HepG2 (cell line): ENCODE measurements around the gene EPHB6. TPM values are rescaled to one million over a fixed set of nuclear protein-coding genes. Genes with fewer than 3 reads are reported as not detected.

Source experiments
- ATAC-seq: fragments of 200-7000 bp; cut with Tn5 transposase; 3 replicates; pipeline ENCODE4 v1.9.1; 2020; ENCODE audit warnings: mild to moderate bottlenecking, moderate library complexity
- BruUV-seq: library from RNA; stranded (reverse); fragments of 400-500 nt; replicated peaks from 2 replicates; lab custom pipeline; 2021; lab: Mats Ljungman, UMichigan
- CTCF ChIA-PET: fragments of 300-600 bp; formaldehyde crosslinking; extraction: SDS; loops from one replicate; lab custom pipeline; 2021; ENCODE audit warnings: low total read pairs, inconsistent platforms, low intra/inter-chr PET ratio; lab: Yijun Ruan, JAX
- POLR2A ChIA-PET: fragments of 350-600 bp; sonication (Branson Sonifier 250); formaldehyde crosslinking; loops from one replicate; lab custom pipeline; 2020; ENCODE audit warnings: antibody characterized with exemption, inconsistent platforms; lab: Yijun Ruan, JAX
- DNase-seq: peaks from one replicate; pipeline ENCODE4 v3.0.0-alpha.2; 2015; ENCODE audit warnings: low spot score
- FAIRE-seq: peaks from 3 replicates; lab custom pipeline; 2011; peaks lifted over from hg19 to GRCh38; lab: Jason Lieb, UNC
- H2AFZ ChIP-seq: one replicate; pipeline ENCODE4 v1.6.1; 2011; ENCODE audit warnings: low read length, inconsistent platforms
- H3K27ac ChIP-seq: fragments of 300-600 bp; 3 replicates; pipeline ENCODE4 v1.8.0; 2011; ENCODE audit warnings: mixed run types, mild to moderate bottlenecking, mixed read lengths, low read length, inconsistent platforms; ENCODE audit not compliant: insufficient read depth; ENCODE audit errors: extremely low read length
- H3K27me3 ChIP-seq, 2 experiments: fragments of 200-600 bp in 1 of 2; 2 replicates in 1 of 2; 3 replicates in 1 of 2; pipeline versions ENCODE4 v1.6.0 to v1.8.0; 2011; ENCODE audit warnings: low read length in 2 of 2, mild to moderate bottlenecking in 2 of 2, moderate library complexity in 2 of 2, inconsistent platforms in 1 of 2; ENCODE audit not compliant: insufficient read depth in 2 of 2, control insufficient read depth in 1 of 2
- H3K36me3 ChIP-seq, 2 experiments: fragments of 200-600 bp in 1 of 2; replicated peaks in 1 of 2; 2 replicates in 1 of 2; 3 replicates in 1 of 2; pipeline versions ENCODE4 v1.5.1 to v1.8.0; 2011; ENCODE audit warnings: low read length in 2 of 2, inconsistent platforms in 1 of 2; ENCODE audit not compliant: insufficient read depth in 2 of 2, control insufficient read depth in 1 of 2
- H3K4me1 ChIP-seq: 2 replicates; pipeline ENCODE4 v1.5.1; 2012; ENCODE audit warnings: low read length, inconsistent platforms; ENCODE audit not compliant: insufficient read depth
- H3K4me2 ChIP-seq: 2 replicates; pipeline ENCODE4 v1.6.0; 2011; ENCODE audit warnings: low read depth, low read length, inconsistent platforms
- H3K4me3 ChIP-seq, 3 experiments: fragments of 200-600 bp in 1 of 3; sonication (generic), shearing (Covaris generic) in 1 of 3; replicated peaks in 1 of 3; 2 replicates each; pipeline ENCODE4 v1.5.1; 2011 to 2016; ENCODE audit warnings: low read length in 3 of 3, inconsistent platforms in 2 of 3, low read depth in 2 of 3, mild to moderate bottlenecking in 2 of 3, control low read depth in 1 of 3, mixed read lengths in 1 of 3; ENCODE audit not compliant: insufficient read depth in 1 of 3
- H3K79me2 ChIP-seq: one replicate; pipeline ENCODE4 v1.6.1; 2011; ENCODE audit warnings: low read length, inconsistent platforms; ENCODE audit not compliant: insufficient read depth
- H3K9ac ChIP-seq: 2 replicates; pipeline ENCODE4 v1.6.0; 2011; ENCODE audit warnings: mild to moderate bottlenecking, low read depth, low read length, inconsistent platforms; ENCODE audit not compliant: insufficient read depth
- H3K9me3 ChIP-seq: 2 replicates; pipeline ENCODE4 v1.5.1; 2012; ENCODE audit warnings: mild to moderate bottlenecking, low read length
- H4K20me1 ChIP-seq: 2 replicates; pipeline ENCODE4 v1.6.0; 2011; ENCODE audit warnings: inconsistent platforms, mild to moderate bottlenecking, low read length, moderate library complexity; ENCODE audit not compliant: insufficient read depth
- ZEB1 ChIP-seq: IDR thresholded peaks from 2 replicates; pipeline ENCODE4 v1.6.1; 2012; ENCODE audit warnings: mild to moderate bottlenecking, low read depth, inconsistent platforms; ENCODE audit not compliant: insufficient replicate concordance
- ZNF883 ChIP-seq: sonication (generic); formaldehyde crosslinking; IDR thresholded peaks from 2 replicates; pipeline ENCODE4 v1.5.1; 2020; ENCODE audit warnings: mild to moderate bottlenecking, missing genetic modification reagents; ENCODE audit errors: not compliant biosample characterization
- WGBS: methylation state at CpG from one replicate; pipeline ENCODE4 v1.1.6; 2017; ENCODE audit warnings: low lambda C conversion rate; 5-methylcytosine and 5-hydroxymethylcytosine counted together
- in situ Hi-C: cut with HindIII; loops from 2 replicates; pipeline ENCODE4 v1.10.0; 2017; ENCODE audit warnings: low pct_unique_long_range_greater_than_20kb; ENCODE audit not compliant: extremely low pct_ligation_motif_present
- intact Hi-C: fragments of 100-400 bp; cut with micrococcal nuclease; formaldehyde crosslinking; loops from one replicate; pipeline ENCODE4 v1.10.0; 2022; ENCODE audit not compliant: unreplicated experiment
- polyA plus RNA-seq, 8 experiments: library from polyadenylated mRNA; depleted of rRNA in 3 of 8; stranded (reverse) in 7 of 8; unstranded in 1 of 8; fragments of >200 nt; fragmentation: Illumina TruSeq in 4 of 8; extraction: Trizol in 4 of 8; gene quantifications; 2 replicates each; pipeline versions ENCODE4 v1.2.1 to v1.2.3, GENCODE V29; 2011 to 2016; ENCODE audit warnings: low read depth in 4 of 8, missing spikeins in 1 of 8, mixed read lengths in 1 of 8; ENCODE audit not compliant: insufficient read depth in 1 of 8
- total RNA-seq, 5 experiments: library from RNA; depleted of rRNA; stranded (reverse); fragments of >200 nt; fragmentation: Illumina TruSeq; extraction: Trizol; gene quantifications; 2 replicates each; pipeline ENCODE4 v1.2.3, GENCODE V29; 2016; ENCODE audit warnings: low read depth in 1 of 5
- TF ChIP-seq, protein P1 (sequence below): IDR thresholded peaks from 2 replicates; pipeline ENCODE4 v1.6.1; 2016; ENCODE audit warnings: mild to moderate bottlenecking
- TF ChIP-seq, protein P2 (sequence below): sonication (generic); formaldehyde crosslinking; IDR thresholded peaks from 2 replicates; pipeline ENCODE4 v1.4.0; 2020; ENCODE audit warnings: missing genetic modification reagents
- TF ChIP-seq, protein P3 (sequence below): sonication (generic); formaldehyde crosslinking; IDR thresholded peaks from 2 replicates; pipeline ENCODE4 v1.8.1; 2023; ENCODE audit warnings: mild to moderate bottlenecking, missing genetic modification reagents

The EPHB6 gene
- total and polyA plus RNA-seq, 2 of the 13 experiments (the other 11 are each of a cell fraction or from before 2014, with no cell fraction given) = not detected

DNA sequence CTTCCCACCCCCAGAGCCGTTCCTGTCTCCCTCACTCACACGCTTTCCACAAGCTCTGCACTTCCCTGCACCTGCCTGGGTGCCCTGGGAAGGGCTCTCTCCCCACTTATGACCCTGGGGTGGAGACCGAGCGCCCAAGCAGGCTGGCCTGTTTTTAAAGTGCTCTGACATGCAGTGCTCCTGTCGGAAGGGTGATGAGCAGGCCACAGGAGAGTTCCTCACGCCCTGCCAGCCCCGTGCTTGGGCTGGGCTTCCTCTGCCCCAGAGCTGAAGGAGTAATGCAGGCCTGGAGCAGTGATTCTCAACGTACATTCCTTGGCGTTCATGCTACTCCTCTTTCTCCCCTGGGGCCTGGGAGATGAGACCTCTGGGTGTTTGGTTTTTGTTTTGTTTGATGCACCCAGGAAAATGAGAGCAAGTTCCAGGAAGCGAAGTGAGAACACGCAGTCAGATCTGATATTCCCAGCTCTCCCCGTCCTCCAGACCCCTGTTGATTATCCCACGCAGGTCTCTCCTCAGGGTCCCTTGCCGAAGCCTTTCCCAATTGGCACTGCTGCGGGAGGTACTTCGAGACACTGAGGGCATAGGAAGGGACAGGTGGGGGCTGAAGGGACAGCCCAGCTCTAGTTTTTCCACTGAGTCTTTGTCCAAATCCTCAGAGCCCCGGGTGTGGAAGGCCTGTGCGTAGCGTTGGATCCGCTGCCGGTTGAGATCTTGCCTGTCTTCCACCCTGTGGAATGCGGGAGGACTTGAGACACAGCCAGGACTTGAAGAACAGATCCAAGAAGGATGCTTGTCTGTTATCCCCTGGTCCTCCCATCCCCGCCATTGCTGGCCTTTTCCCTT lies 16.6 kb downstream of the EPHB6 start:
- intact Hi-C loops (no loop called here), in situ Hi-C loops (loop anchor here (10.0 kb wide), 1 partner anchor 343 kb away; no protein-coding TSS in a partner anchor)
- Histone ChIP-seq H3K27me3 (peaks cover 0 to 15% of the 10 kb centered on the region in 2 experiments; a peak in 2 of 5 replicates), H3K79me2 (no peaks in the 10 kb centered on the region), H3K9me3 (no peaks in the 10 kb centered on the region), H4K20me1 (no peaks in the 10 kb centered on the region), H3K36me3 (no peaks in the 10 kb centered on the region), H3K9ac (no peak overlapping the region), H3K4me3 (no peak overlapping the region), H2AFZ (no peak overlapping the region), H3K4me1 (no peaks in the 10 kb centered on the region), H3K4me2 (no peak overlapping the region), H3K27ac (no peak overlapping the region)
- FAIRE-seq = no peak
- no peak for ATAC-seq
- no TSS peak for BruUV-seq
- TF ChIP-seq, protein P1, sequence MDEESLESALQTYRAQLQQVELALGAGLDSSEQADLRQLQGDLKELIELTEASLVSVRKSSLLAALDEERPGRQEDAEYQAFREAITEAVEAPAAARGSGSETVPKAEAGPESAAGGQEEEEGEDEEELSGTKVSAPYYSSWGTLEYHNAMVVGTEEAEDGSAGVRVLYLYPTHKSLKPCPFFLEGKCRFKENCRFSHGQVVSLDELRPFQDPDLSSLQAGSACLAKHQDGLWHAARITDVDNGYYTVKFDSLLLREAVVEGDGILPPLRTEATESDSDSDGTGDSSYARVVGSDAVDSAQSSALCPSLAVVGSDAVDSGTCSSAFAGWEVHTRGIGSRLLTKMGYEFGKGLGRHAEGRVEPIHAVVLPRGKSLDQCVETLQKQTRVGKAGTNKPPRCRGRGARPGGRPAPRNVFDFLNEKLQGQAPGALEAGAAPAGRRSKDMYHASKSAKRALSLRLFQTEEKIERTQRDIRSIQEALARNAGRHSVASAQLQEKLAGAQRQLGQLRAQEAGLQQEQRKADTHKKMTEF (CRISPR knock-in tag) = no peak
- no peak for TF ChIP-seq ZEB1
- TF ChIP-seq ZNF883 = no peak
- TF ChIP-seq, protein P2, sequence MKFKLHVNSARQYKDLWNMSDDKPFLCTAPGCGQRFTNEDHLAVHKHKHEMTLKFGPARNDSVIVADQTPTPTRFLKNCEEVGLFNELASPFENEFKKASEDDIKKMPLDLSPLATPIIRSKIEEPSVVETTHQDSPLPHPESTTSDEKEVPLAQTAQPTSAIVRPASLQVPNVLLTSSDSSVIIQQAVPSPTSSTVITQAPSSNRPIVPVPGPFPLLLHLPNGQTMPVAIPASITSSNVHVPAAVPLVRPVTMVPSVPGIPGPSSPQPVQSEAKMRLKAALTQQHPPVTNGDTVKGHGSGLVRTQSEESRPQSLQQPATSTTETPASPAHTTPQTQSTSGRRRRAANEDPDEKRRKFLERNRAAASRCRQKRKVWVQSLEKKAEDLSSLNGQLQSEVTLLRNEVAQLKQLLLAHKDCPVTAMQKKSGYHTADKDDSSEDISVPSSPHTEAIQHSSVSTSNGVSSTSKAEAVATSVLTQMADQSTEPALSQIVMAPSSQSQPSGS (CRISPR knock-in tag) = no peak
- TF ChIP-seq, protein P3, sequence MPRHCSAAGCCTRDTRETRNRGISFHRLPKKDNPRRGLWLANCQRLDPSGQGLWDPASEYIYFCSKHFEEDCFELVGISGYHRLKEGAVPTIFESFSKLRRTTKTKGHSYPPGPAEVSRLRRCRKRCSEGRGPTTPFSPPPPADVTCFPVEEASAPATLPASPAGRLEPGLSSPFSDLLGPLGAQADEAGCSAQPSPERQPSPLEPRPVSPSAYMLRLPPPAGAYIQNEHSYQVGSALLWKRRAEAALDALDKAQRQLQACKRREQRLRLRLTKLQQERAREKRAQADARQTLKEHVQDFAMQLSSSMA (CRISPR knock-in tag) = no peak
- DNase-seq = no peak
- CTCF ChIA-PET = no interaction called here
- POLR2A ChIA-PET = no interaction called here
- 55% methylated on average over 14 of the region's 23 CpGs for WGBS
